Testis (tissue), 2 donors: Measurements from ENCODE around the gene LYPD6B.

ENCODE experiments used
- CTCF ChIP-seq, 3 experiments: fragments of 450-650 bp in 2 of 3; fragments of 200-600 bp in 1 of 3; sonication (generic) in 1 of 3; IDR thresholded peaks; one replicate each; pipeline ENCODE4 v1.5.1; 2016 to 2019; ENCODE audit warnings: antibody characterized with exemption in 3 of 3, mild to moderate bottlenecking in 2 of 3, moderate library complexity in 1 of 3
- POLR2A ChIP-seq: fragments of 450-650 bp; IDR thresholded peaks from one replicate; pipeline ENCODE4 v1.6.1; 2017; ENCODE audit warnings: antibody characterized with exemption, mild to moderate bottlenecking, moderate library complexity

GRCh38 chr2:149259136-149259535 lies 220.6 kb downstream of the LYPD6B start:
- TF ChIP-seq CTCF (IDR thresholded peaks at IDR 0.05) (no peak), POLR2A (no peak)
